Suprapubic skin (tissue), 4 donors: ENCODE measurements around the gene SGCE.

ENCODE experiments used
- EP300 ChIP-seq: sonication (generic); formaldehyde crosslinking; IDR thresholded peaks from one replicate; pipeline ENCODE4 v1.6.1; 2017; ENCODE audit warnings: antibody characterized with exemption
- POLR2A ChIP-seq, 2 donors: fragments of 450-650 bp; IDR thresholded peaks; one replicate each; pipeline ENCODE4 v1.6.1; 2017; ENCODE audit warnings: antibody characterized with exemption in 2 of 2, mild to moderate bottlenecking in 2 of 2, moderate library complexity in 2 of 2
- POLR2AphosphoS5 ChIP-seq, 3 donors: sonication (generic); formaldehyde crosslinking; IDR thresholded peaks; one replicate each; pipeline ENCODE4 v1.6.1; 2017; ENCODE audit warnings: antibody characterized with exemption in 3 of 3
- TF ChIP-seq, protein P1 (sequence below), 2 donors: fragments of 200-600 bp in 1 of 2; fragments of 450-650 bp in 1 of 2; sonication (generic) in 1 of 2; IDR thresholded peaks; one replicate each; pipeline ENCODE4 v1.5.1; 2016 to 2019; ENCODE audit warnings: antibody characterized with exemption in 2 of 2, mild to moderate bottlenecking in 1 of 2, moderate library complexity in 1 of 2

DNA sequence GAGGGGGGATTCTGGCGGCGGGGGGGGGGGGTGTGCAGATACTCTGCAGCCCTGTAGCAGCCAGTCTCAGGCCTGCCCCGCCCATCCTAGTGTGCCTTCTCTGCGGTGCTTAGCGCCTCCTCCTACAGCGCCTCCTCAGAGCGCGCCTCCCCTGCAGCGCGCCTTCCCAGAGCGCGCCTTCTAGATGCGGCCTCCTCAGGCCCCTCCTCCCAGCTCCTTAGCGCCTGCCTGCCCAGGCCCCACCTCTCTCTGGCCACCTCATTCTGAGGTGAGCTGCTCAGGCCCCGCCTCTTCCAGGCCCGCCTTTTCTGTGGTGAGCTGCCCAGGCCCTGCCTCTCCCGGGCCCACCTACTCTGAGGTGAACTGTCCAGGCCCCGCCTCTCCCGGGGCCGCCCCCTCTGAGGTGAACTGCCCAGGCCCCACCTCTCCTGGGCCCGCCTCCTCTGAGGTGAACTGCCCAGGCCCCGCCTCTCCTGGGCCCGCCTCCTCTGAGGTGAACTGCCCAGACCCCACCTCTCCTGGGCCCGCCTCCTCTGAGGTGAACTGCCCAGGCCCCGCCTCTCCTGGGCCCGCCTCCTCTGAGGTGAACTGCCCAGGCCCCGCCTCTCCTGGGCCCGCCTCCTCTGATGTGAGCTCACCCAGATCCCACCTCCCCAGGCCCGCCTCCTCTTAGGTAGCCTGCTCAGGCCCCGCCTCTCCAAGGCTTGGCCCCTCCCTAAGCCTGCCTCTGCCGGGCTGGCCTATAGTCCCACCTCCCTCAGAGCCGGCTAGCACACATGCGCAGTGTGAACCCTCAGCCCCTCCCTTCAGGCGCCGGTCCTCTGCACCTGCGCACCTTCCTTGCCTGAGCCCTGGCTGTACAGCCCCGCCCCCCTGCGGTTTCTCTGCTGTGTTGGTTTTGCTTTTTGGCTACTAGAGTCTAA is 2.1 kb upstream of the SGCE start:
- TF ChIP-seq, protein P1, sequence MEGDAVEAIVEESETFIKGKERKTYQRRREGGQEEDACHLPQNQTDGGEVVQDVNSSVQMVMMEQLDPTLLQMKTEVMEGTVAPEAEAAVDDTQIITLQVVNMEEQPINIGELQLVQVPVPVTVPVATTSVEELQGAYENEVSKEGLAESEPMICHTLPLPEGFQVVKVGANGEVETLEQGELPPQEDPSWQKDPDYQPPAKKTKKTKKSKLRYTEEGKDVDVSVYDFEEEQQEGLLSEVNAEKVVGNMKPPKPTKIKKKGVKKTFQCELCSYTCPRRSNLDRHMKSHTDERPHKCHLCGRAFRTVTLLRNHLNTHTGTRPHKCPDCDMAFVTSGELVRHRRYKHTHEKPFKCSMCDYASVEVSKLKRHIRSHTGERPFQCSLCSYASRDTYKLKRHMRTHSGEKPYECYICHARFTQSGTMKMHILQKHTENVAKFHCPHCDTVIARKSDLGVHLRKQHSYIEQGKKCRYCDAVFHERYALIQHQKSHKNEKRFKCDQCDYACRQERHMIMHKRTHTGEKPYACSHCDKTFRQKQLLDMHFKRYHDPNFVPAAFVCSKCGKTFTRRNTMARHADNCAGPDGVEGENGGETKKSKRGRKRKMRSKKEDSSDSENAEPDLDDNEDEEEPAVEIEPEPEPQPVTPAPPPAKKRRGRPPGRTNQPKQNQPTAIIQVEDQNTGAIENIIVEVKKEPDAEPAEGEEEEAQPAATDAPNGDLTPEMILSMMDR (IDR thresholded peaks at IDR 0.05) = no peak
- TF ChIP-seq POLR2A (IDR thresholded peaks at IDR 0.05) = no peak
- TF ChIP-seq EP300 = no peak
- TF ChIP-seq POLR2AphosphoS5 (IDR thresholded peaks at IDR 0.05) = no peak
